RPMI7951 (cell line): ENCODE data around the gene GPR22. TPM values are rescaled to one million over a fixed set of nuclear protein-coding genes. Genes with fewer than 3 reads are reported as not detected.
A peak's percentile ranks its signal among the peaks of the same experiment; 100 is the strongest.

Experiments
- DNase-seq: peaks from one replicate; pipeline ENCODE4 v3.0.0-alpha.2; 2012; ENCODE audit warnings: low read depth
- total RNA-seq: library from RNA; depleted of rRNA; stranded (reverse); fragments of >200 nt; shearing (Covaris generic); gene quantifications from 2 replicates; pipeline ENCODE4 v1.2.3, GENCODE V29; 2014; rRNA removed

The GPR22 gene
- total RNA-seq, result not detected in 2 replicates

GRCh38 chr7:107469929-107470328 is at the start of gene GPR22:
Gene GPR22, plus strand, starts transcription at chr7:107470057. Its CDS starts 4,004 bp downstream, at chr7:107474061.
- DNase-seq, result no peak

- no peak for DNase-seq
These were observed 42.4 kb upstream of the GPR22 start for GRCh38 chr7:107427462-107427861.

- DNase-seq, result no peak
These were observed 41.2 kb upstream of the GPR22 start for GRCh38 chr7:107428642-107429041.

GRCh38 chr7:107430057-107430456 is 39.8 kb upstream of the GPR22 start:
- no peak for DNase-seq

- DNase-seq, result no peak
These were observed 37.6 kb upstream of the GPR22 start for GRCh38 chr7:107432261-107432660.

- DNase-seq, result no peak
These were observed 34.1 kb upstream of the GPR22 start for GRCh38 chr7:107435749-107436148.

GRCh38 chr7:107439025-107439424 is 30.8 kb upstream of the GPR22 start:
- no peak for DNase-seq

- DNase-seq, result no peak
These were observed 28.1 kb upstream of the GPR22 start for GRCh38 chr7:107441581-107442422.

GRCh38 chr7:107442678-107443077 is 27.2 kb upstream of the GPR22 start:
- no peak for DNase-seq

- DNase-seq, result peak; percentile 49
These were observed 23.3 kb upstream of the GPR22 start for GRCh38 chr7:107446531-107446930.

- peak; percentile 20 for DNase-seq
These were observed 22.9 kb upstream of the GPR22 start for GRCh38 chr7:107446988-107447387.

GRCh38 chr7:107450970-107451369 is 18.9 kb upstream of the GPR22 start:
- DNase-seq, result no peak

- DNase-seq, result no peak
These were observed 16.5 kb upstream of the GPR22 start for GRCh38 chr7:107453388-107453787.

GRCh38 chr7:107461938-107462533 is 7.8 kb upstream of the GPR22 start:
- DNase-seq, result no peak

GRCh38 chr7:107463139-107464078 is 6.4 kb upstream of the GPR22 start:
- peak; percentile 69 for DNase-seq

GRCh38 chr7:107464666-107465226 is 5.1 kb upstream of the GPR22 start:
- no peak for DNase-seq

GRCh38 chr7:107467972-107468371 is 1.9 kb upstream of the GPR22 start:
- DNase-seq, result no peak

- no peak for DNase-seq
These were observed 1.0 kb upstream of the GPR22 start for GRCh38 chr7:107468824-107469223.

- DNase-seq, result no peak
These were observed 1.6 kb downstream of the GPR22 start for GRCh38 chr7:107471292-107472070.

GRCh38 chr7:107472116-107472515 is 2.3 kb downstream of the GPR22 start:
- DNase-seq, result no peak

GRCh38 chr7:107474104-107474521 is 4.3 kb downstream of the GPR22 start:
- no peak for DNase-seq
